GM18909 (cell line): ENCODE measurements around the gene EGFL6.

ENCODE experiments used
- ATAC-seq: cut with Tn5 transposase; IDR thresholded peaks from one replicate; pipeline ENCODE4 v1.9.1; 2021; ENCODE audit warnings: mild to moderate bottlenecking; ENCODE audit not compliant: unreplicated experiment, poor library complexity

EGFL6 gene, protein sequence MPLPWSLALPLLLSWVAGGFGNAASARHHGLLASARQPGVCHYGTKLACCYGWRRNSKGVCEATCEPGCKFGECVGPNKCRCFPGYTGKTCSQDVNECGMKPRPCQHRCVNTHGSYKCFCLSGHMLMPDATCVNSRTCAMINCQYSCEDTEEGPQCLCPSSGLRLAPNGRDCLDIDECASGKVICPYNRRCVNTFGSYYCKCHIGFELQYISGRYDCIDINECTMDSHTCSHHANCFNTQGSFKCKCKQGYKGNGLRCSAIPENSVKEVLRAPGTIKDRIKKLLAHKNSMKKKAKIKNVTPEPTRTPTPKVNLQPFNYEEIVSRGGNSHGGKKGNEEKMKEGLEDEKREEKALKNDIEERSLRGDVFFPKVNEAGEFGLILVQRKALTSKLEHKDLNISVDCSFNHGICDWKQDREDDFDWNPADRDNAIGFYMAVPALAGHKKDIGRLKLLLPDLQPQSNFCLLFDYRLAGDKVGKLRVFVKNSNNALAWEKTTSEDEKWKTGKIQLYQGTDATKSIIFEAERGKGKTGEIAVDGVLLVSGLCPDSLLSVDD

DNA sequence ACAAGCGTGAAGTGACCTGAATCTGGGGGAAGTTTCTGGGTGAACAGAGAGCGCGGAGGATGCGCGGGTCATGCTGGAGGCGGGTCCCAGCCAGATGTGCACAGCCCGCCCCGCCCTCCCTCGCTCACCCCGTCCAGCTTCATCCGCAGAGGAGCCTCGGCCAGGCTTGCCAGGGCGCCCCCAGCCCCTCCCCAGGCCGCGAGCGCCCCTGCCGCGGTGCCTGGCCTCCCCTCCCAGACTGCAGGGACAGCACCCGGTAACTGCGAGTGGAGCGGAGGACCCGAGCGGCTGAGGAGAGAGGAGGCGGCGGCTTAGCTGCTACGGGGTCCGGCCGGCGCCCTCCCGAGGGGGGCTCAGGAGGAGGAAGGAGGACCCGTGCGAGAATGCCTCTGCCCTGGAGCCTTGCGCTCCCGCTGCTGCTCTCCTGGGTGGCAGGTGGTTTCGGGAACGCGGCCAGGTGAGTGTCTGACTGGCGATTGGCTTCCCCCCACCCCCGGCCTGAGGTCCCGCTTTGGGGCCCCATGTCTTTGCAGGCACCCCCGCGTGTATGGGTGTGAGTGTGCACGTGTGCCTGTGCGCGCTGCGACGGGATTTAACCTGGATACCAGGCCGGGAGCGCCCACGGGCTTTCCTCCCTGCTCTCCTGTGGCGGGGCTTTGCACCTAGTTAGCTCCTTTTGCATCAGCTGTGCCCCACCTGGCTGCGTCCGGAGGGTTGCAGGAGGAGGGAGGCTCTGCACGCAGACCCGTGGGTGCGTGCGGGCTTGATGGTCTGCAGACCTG lies at the start of gene EGFL6:
Gene EGFL6, plus strand, starts transcription at position 123 of the 782 bp plus-strand sequence. Its CDS starts 261 bp downstream, at position 384.
- ATAC-seq: no peak

GRCh38 chrX:13520351-13520750 lies 49.0 kb upstream of the EGFL6 start:
- ATAC-seq: no peak

DNA sequence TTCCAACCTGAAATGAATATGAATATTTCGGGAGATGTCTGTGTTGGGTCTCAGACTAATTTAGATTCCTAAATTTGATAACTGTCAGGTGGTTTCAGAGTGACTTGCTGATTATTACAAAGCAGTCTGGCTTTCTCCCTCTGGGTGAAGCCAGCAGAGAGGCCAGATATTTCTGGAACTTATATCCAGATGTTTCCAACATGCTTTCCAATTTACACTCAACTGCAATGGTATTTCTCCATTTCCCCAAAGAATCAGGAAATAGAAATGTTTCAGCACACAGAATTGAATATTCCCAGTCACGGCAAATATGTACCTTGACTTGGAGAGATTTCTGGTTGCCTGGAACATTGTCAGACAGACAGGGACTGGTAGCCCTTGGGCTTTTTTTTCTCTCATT lies 48.5 kb upstream of the EGFL6 start:
- ATAC-seq: no peak

DNA sequence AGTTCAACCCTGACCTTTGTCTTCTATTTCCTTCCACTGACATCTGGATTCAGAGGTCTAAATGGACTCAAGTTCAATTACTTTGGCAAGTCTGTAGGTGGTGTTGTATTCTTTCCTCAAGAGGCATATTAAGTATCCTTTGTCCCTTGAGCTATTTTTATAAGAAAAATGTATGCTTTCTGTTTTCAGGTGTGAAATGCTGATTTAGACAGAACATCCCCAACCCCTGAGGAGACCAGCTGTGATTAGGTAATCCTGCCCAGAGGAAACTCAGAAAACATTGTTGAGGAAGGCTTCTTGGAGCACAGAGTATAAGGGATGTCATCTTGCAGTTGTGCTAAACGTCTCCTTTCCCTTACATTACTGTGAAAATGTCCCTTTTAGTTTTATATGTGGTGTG lies 46.6 kb upstream of the EGFL6 start:
- no peak for ATAC-seq

- ATAC-seq: no peak
Observed at GRCh38 chrX:13533726-13534125, 35.7 kb upstream of the EGFL6 start.

DNA sequence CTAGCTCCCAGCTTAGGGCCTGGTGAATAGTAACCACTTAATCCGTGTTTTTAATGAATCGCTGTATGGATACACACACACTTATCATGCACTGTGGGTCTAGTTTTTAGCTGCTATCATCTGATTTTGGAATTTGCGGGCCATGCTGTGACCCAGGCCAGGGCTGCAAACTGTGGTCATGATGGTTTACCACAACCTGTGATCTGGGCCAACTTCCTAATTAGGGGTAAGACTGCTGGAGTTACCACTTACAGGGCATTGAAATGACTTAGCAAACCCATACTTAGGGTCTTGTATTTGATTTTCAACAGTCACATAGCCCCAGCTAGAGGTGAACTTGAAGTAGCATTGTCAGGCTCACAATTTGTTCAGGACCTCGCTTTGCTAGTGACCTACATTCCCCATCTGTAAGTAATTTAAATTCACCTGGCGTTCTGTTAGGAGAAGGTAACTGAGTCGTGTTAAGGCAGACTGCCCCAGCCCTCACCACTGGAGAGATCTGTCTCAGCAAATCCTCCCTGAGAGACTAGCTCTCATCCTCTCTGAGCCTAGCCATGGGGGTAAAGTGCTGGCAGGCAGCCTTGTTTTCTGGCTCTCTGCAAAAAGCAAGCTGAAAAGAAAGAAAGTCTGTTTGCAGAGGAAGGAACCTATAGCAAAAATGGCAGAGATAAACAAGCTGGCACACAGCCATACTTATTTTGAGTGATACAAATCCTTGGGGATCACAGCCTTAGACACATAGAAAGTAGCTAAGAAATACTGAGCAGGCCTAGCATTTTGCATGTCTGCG lies 33.8 kb upstream of the EGFL6 start:
- ATAC-seq: no peak

DNA sequence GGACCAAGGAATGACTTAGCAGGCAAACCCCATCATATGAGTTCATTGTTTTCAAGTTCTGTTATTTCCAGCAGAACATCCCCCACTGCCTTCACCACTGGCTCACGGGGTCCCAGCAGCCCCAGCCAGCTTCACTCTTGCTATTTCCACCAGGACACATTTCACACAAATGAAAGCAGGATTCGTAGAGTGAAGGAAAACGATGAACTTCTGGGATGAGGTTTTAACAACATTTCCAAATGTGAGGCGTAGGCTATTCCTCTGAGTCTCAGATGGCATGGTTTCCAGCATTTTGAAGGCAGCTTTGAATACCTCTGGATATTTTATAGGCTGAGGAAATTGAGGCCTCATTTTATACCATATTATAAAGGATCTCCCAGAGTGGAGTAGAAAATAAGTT lies 32.9 kb upstream of the EGFL6 start:
- ATAC-seq: no peak

- no peak for ATAC-seq
Observed at GRCh38 chrX:13538414-13538813, 31.0 kb upstream of the EGFL6 start.

- no peak for ATAC-seq
Observed at GRCh38 chrX:13540602-13541001, 28.8 kb upstream of the EGFL6 start.

DNA sequence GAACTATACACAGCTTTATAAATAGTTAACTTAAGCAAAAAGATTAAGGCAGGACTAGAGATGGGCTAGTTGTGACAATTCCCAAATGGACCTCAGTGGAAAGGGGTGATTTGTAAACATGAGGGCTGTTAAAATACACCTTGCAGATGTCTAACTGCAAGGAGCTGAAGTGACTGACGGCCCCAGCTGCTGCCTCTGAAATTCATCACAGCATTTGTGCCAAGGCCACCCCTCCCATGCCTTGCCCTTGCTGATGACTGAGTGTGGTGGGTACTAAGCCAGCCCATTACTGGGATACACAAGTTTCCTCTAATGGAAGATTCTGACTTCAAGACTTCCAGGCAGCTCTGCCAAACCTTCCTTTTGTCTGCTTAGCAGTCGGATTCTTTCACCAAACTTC lies 23.7 kb upstream of the EGFL6 start:
- ATAC-seq: no peak

DNA sequence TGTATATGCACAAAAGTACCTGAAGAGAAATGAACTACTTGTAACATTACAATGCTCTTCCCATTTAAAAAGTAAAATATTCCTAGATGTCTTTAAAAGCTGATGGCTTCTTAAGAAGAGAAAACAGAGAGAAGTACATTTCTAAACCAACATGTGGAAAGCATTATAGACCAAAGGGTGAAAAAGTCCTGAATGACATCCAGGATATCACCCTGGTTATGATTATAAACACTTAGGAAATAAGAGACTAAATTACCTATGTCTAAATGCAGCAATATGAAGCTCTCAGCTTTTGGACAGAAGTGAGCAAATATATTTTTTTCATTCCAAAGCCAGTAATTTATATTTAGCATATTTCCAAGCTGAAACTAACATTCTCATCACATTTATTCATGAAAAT lies 21.7 kb upstream of the EGFL6 start:
- ATAC-seq: no peak

- ATAC-seq: no peak
Observed at GRCh38 chrX:13550346-13550745, 19.1 kb upstream of the EGFL6 start.

- ATAC-seq: no peak
Observed at GRCh38 chrX:13551610-13552009, 17.8 kb upstream of the EGFL6 start.

DNA sequence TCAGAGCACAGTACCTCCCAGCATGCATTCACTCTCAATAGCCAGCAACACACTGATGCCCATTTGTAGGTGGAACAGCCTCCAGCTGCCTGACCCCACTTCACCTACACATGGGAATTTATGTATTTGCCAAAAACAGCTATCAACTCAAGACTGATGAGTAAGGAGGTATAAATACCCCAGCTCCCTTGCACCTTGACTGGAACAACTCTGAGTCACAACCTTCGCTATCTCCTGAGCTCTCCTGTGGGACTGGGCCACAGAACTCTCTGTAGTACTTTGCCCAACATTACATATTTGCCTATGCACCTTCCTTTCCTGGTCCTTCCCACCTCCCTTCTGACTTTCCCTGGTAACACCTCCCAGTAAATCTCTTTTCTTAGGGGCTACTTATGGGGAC lies 16.5 kb upstream of the EGFL6 start:
- no peak for ATAC-seq

- ATAC-seq: no peak
Observed at GRCh38 chrX:13565511-13565910, 3.9 kb upstream of the EGFL6 start.

DNA sequence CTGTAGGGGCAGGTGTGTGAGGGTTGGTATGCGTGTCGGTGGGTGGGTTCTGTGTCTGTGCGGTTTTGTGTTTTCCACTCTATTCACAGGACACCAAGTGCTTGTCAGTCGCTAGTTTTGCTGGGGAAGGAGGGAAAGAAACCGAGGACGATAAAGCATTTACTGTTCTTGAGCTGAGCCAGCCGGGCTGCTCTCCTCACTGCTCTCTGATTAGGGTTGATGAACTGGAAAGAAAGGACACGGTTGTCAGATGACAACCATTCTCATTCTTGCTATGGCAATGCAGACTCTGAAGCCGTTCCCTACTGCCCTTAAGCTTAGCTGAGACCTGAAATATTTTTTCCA lies 832 bp downstream of the EGFL6 start:
- no peak for ATAC-seq

GRCh38 chrX:13571136-13571535 lies 1.7 kb downstream of the EGFL6 start:
- no peak for ATAC-seq

DNA sequence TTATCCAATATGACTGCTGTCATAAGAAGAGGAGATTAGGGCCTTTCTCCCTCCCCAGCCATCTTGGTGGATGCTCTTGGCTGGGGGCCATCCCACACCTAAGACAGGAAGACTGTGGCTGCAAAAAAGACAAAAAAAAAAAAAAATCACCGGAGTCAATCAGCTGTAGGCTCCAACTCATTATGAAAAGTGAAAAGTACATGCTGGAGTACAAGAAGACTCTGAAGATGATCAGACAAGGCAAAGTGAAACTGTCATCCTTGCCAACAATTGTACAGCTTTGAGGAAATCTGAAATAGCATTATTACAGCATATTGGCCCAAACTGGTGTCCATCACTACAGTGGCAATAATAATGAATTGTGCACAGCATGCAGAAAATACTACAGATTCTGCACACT lies 5.2 kb downstream of the EGFL6 start:
- no peak for ATAC-seq

GRCh38 chrX:13579661-13580060 lies 10.3 kb downstream of the EGFL6 start:
- ATAC-seq: no peak

DNA sequence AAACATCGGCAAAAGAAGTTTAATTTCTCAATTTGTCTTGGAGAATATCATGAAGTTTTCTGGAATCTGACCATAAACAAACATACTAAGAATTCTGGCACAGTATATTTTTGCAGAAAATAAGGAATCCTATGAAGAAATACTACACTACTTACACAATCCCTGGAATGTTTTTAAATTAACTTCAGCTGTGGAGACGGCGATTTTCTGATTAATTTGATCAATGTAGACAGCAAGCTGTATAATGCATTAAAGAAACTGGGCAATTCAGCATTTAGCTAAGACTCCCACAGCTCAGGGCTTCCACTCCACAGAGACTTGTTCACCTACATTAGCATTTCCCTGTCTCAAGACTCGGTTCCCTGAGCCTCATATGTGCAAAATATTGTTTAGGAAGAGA lies 12.2 kb downstream of the EGFL6 start:
- ATAC-seq: no peak
